ENCODE measurements around the gene RNF38. TPM values are rescaled to one million over a fixed set of nuclear protein-coding genes. Genes with fewer than 3 reads are reported as not detected.

The RNF38 gene
- polyA plus RNA-seq, 1 of the 3 experiments (the other 2 are of a cell fraction), result 9.5 TPM

DNA sequence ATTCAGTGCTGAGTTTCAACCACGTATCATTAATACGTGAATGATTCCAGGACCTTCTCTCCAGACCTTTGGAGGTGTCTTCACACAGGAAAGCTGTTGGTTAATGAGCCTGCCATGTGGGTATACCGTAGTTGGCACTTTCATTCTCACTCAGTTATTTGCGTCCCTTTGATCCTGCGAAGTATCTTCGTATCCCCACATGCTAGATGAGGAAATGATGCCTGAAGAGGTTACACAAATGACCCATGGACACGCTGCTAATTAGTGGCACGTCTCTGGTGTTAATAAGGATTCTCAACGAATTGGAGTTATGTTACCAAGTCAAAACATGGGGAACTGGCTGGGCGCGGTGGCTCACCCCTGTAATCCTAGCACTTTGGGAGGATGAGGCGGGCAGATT is 76.1 kb downstream of the RNF38 start:
- H3K27ac ChIP-seq (ENCODE audit: low read depth in 2 of 2, low read length in 1 of 2), result no peak overlapping the region
- no peak for TF ChIP-seq EZH2phosphoT487 (IDR thresholded peaks at IDR 0.05; ENCODE audit: borderline replicate concordance, low read depth)
- TF ChIP-seq RAD21 (IDR thresholded peaks at IDR 0.05; ENCODE audit: low read length), result no peak
- TF ChIP-seq, protein P1, sequence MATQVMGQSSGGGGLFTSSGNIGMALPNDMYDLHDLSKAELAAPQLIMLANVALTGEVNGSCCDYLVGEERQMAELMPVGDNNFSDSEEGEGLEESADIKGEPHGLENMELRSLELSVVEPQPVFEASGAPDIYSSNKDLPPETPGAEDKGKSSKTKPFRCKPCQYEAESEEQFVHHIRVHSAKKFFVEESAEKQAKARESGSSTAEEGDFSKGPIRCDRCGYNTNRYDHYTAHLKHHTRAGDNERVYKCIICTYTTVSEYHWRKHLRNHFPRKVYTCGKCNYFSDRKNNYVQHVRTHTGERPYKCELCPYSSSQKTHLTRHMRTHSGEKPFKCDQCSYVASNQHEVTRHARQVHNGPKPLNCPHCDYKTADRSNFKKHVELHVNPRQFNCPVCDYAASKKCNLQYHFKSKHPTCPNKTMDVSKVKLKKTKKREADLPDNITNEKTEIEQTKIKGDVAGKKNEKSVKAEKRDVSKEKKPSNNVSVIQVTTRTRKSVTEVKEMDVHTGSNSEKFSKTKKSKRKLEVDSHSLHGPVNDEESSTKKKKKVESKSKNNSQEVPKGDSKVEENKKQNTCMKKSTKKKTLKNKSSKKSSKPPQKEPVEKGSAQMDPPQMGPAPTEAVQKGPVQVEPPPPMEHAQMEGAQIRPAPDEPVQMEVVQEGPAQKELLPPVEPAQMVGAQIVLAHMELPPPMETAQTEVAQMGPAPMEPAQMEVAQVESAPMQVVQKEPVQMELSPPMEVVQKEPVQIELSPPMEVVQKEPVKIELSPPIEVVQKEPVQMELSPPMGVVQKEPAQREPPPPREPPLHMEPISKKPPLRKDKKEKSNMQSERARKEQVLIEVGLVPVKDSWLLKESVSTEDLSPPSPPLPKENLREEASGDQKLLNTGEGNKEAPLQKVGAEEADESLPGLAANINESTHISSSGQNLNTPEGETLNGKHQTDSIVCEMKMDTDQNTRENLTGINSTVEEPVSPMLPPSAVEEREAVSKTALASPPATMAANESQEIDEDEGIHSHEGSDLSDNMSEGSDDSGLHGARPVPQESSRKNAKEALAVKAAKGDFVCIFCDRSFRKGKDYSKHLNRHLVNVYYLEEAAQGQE (IDR thresholded peaks at IDR 0.05; ENCODE audit: low read depth, low read length), result no peak
- no peak for TF ChIP-seq SMC3 (IDR thresholded peaks at IDR 0.05; ENCODE audit: low read depth, low read length)
- no peak for TF ChIP-seq RCOR1 (IDR thresholded peaks at IDR 0.05; ENCODE audit: low read length)
- no peak for TF ChIP-seq MXI1 (IDR thresholded peaks at IDR 0.05; ENCODE audit: low read depth, low read length)
- TF ChIP-seq MEF2A (IDR thresholded peaks at IDR 0.05; ENCODE audit: borderline replicate concordance, low read depth), result no peak
- no peak for TF ChIP-seq CHD2 (IDR thresholded peaks at IDR 0.05; ENCODE audit: low read length, partially characterized antibody)
- TF ChIP-seq, protein P2, sequence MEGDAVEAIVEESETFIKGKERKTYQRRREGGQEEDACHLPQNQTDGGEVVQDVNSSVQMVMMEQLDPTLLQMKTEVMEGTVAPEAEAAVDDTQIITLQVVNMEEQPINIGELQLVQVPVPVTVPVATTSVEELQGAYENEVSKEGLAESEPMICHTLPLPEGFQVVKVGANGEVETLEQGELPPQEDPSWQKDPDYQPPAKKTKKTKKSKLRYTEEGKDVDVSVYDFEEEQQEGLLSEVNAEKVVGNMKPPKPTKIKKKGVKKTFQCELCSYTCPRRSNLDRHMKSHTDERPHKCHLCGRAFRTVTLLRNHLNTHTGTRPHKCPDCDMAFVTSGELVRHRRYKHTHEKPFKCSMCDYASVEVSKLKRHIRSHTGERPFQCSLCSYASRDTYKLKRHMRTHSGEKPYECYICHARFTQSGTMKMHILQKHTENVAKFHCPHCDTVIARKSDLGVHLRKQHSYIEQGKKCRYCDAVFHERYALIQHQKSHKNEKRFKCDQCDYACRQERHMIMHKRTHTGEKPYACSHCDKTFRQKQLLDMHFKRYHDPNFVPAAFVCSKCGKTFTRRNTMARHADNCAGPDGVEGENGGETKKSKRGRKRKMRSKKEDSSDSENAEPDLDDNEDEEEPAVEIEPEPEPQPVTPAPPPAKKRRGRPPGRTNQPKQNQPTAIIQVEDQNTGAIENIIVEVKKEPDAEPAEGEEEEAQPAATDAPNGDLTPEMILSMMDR (IDR thresholded peaks at IDR 0.05), result no peak
- TF ChIP-seq, protein P3, sequence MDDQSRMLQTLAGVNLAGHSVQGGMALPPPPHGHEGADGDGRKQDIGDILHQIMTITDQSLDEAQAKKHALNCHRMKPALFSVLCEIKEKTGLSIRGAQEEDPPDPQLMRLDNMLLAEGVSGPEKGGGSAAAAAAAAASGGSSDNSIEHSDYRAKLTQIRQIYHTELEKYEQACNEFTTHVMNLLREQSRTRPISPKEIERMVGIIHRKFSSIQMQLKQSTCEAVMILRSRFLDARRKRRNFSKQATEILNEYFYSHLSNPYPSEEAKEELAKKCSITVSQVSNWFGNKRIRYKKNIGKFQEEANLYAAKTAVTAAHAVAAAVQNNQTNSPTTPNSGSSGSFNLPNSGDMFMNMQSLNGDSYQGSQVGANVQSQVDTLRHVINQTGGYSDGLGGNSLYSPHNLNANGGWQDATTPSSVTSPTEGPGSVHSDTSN (IDR thresholded peaks at IDR 0.05), result no peak
- TF ChIP-seq FOXJ3 (CRISPR knock-in tag; IDR thresholded peaks at IDR 0.05), result no peak
- TF ChIP-seq YY1 (IDR thresholded peaks at IDR 0.05; ENCODE audit: low read depth), result no peak
- TF ChIP-seq ELF1 (IDR thresholded peaks at IDR 0.05), result no peak
- TF ChIP-seq RXRA (IDR thresholded peaks at IDR 0.05; ENCODE audit: borderline replicate concordance, low read depth), result no peak
- TF ChIP-seq FOXM1 (IDR thresholded peaks at IDR 0.05; ENCODE audit: low read depth), result no peak
- TF ChIP-seq, protein P4, sequence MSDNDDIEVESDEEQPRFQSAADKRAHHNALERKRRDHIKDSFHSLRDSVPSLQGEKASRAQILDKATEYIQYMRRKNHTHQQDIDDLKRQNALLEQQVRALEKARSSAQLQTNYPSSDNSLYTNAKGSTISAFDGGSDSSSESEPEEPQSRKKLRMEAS (IDR thresholded peaks at IDR 0.05; ENCODE audit: low read depth), result no peak
- no peak for TF ChIP-seq FOSL2 (IDR thresholded peaks at IDR 0.05; ENCODE audit: borderline replicate concordance, low read depth)
- no peak overlapping the region for H2AFZ ChIP-seq (ENCODE audit: low read depth)
- H3F3A ChIP-seq (replicated peaks; ENCODE audit: insufficient read depth), result peaks cover 5% of the 10 kb centered on the region
- no peaks in the 10 kb centered on the region for H3K9me3 ChIP-seq
- WGBS (ENCODE audit: low lambda C conversion rate), result 94% methylated on average over 12 of the region's 12 CpGs
- no peak overlapping the region for H3K4me3 ChIP-seq (ENCODE audit: low read depth in 2 of 2, low read length in 1 of 2)
- no peak for DNase-seq
- H3K36me3 ChIP-seq (replicated peaks in 1 of 2; ENCODE audit: control insufficient read depth in 1 of 2, insufficient read depth in 2 of 2, low read length in 1 of 2), result no peaks in the 10 kb centered on the region
- POLR2A ChIA-PET, result no interaction called here
- no peaks in the 10 kb centered on the region for H3K27me3 ChIP-seq (ENCODE audit: insufficient read depth)
- no peaks in the 10 kb centered on the region for H3K9me2 ChIP-seq
- no peaks in the 10 kb centered on the region for H4K20me1 ChIP-seq (ENCODE audit: insufficient read depth)
- no peak overlapping the region for H3K4me2 ChIP-seq
- no peak overlapping the region for H3K9ac ChIP-seq
- peaks cover 0 to 3% of the 10 kb centered on the region in 2 experiments; a peak in 2 of 4 replicates for H3K4me1 ChIP-seq (ENCODE audit: control insufficient read depth in 1 of 2, insufficient read depth in 2 of 2, low read depth in 1 of 2, low read length in 1 of 2)
- no peaks in the 10 kb centered on the region for H3K79me2 ChIP-seq (ENCODE audit: insufficient read depth)
- CTCF ChIA-PET, result no interaction called here
